T47D (cell line): ENCODE results near the gene NDUFAB1.
A peak's percentile ranks its signal among the peaks of the same experiment; 100 is the strongest.

ENCODE experiments used
- DNase-seq, 2 experiments: peaks; one replicate each; pipeline versions ENCODE4 v3.0.0 to v3.0.0-alpha.2; 2011 to 2012; ENCODE audit warnings: low read depth in 1 of 2, low spot score in 1 of 2
- JUND ChIP-seq: IDR thresholded peaks from 2 replicates; pipeline ENCODE4 v1.6.1; 2012; ENCODE audit warnings: low read depth
- in situ Hi-C: cut with HindIII; loops from 2 replicates; pipeline ENCODE4 v1.10.0; 2016; ENCODE audit warnings: low sequenced_read_pairs, low pct_unique_long_range_greater_than_20kb

Gene NDUFAB1

DNA sequence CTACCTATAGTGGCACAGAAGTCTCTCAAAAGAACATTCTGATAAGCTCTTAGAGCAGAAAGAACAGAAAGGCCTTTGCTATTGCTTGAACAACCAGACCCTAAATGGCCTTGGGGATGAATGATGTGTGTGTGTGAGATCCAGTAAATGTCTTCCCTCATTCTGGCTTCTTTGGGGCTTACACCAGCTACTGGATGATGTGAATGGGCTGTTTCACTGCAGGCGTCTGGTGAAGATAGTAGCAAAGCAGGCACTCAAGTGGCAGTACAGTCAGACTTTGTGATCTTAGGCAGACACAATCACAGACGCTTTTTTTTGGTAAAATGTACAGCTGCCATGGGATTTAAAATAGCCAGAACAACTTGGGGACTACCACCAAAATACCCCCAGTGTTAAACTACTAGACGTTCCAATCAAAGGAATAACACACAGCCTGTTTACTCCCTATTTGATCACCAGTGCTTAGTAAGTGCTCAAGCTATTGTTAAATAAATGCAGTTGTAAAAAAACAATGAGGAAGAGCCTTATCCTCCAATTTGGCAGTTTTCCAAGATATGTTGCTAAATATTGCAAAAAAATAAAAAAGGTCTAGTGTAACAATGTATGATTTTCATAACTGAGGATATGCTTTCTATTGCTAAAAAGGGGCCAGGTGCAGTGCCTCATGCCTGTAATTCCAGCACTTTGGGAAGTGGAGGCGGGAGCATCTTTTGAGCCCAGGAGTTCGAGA lies 17.9 kb downstream of the NDUFAB1 start:
- in situ Hi-C loops = no loop called here
- DNase-seq = no peak

DNA sequence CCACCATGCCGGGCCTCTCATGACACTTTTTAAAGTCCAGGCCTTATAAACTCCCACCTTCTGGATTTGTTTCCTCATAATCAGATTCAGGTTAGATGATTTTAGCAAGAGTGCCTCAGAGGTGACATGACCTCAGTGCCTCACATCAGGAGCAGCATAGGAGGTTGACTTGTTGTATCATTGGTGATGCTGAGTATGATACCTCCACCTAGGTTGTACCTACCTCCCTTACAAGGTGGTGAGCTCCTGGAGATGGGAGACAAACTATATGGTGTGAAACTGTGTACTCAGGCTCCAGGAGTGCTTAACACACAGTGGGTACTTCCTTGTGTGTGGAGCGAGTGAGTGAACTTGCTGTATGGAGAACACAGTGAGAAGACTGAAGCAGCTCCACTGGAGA lies 18.6 kb downstream of the NDUFAB1 start:
- no peak for TF ChIP-seq JUND
- in situ Hi-C loops = no loop called here
- no peak for DNase-seq

More for the DNA sequence above, 17.9 kb downstream of the NDUFAB1 start:
- TF ChIP-seq JUND = no peak

DNA sequence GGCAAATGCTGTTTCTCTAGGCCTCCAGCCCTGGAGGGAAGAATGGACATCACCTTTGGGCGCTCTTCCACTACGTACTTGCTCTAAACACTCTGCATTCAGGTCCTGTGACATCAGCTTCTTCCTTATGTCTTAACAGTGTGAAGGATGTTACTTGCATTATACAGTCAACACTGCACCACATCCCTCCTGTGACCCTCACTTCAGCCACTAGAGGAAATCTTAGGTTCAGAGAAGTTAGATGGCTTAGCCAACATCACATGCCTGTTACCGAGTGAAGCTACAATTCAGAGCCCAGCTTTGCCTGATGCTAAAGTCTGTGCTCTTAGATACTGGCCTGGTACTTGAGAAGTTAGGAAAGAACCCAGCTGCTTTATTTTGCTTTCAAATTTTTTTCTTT lies 20.3 kb downstream of the NDUFAB1 start:
- in situ Hi-C loops = no loop called here
- DNase-seq = peak in 1 of 2 experiments; percentile 9
- no peak for TF ChIP-seq JUND

DNA sequence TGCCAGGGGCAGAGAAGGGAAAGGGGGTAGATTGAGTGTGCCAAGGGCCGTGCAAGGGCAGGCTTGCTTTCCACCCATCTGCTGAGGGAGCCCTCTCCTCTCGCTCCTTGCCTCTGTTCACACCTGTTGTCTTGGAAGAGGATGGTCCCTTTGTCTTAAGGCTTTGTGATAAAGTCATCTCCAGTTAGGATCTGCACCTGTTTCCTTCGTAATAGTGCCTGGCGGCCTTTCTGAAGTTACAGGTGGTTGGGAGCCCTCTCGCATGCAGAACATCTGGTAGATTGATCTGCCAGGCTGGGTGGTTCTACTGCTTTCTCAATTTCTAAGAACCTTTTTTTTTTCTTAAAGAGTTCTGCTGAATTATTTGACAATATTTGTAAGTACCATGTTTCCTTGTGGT lies 22.3 kb downstream of the NDUFAB1 start:
- no peak for DNase-seq
- TF ChIP-seq JUND = no peak
- in situ Hi-C loops = no loop called here

DNA sequence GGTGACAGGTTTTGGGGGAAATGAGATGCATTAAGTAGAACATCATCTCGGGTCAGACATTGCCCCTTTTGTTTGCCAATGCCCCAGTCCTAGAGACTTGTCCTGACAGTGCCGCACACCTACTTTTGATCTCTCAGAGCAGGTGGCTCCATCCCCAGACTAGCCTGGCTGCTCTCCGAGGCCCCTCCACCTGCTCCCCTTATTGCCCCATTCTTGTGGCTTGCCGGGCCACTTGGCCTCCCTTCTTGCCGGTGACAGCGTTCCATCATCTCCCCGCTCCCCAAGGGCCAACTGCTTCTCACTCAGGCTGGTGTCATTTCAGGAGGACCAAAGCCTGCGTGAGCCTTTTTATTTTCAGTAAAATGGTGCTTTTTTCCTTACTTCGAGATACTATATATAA lies 23.7 kb downstream of the NDUFAB1 start:
- in situ Hi-C loops = no loop called here
- TF ChIP-seq JUND = no peak
- no peak for DNase-seq

DNA sequence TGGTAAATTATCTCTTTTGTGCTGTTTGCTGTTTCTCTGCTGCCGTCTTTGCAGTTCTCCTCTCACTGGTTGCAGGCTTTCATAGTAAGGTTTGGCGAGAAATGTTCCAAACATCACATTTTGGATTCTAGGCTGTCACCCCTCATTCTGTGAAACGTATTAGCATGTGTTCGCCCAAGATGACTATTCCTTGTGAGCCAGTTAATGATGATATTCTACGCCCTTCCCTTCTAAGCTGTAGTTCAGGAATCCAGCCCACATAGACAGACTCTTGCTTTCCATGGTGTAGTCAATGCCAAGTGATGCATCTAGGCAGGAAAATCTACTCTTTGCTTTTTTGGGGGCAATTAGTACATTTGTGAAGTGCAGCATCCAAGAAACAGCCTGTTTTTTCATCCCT lies 24.2 kb downstream of the NDUFAB1 start:
- in situ Hi-C loops = no loop called here
- TF ChIP-seq JUND = no peak
- DNase-seq = no peak

DNA sequence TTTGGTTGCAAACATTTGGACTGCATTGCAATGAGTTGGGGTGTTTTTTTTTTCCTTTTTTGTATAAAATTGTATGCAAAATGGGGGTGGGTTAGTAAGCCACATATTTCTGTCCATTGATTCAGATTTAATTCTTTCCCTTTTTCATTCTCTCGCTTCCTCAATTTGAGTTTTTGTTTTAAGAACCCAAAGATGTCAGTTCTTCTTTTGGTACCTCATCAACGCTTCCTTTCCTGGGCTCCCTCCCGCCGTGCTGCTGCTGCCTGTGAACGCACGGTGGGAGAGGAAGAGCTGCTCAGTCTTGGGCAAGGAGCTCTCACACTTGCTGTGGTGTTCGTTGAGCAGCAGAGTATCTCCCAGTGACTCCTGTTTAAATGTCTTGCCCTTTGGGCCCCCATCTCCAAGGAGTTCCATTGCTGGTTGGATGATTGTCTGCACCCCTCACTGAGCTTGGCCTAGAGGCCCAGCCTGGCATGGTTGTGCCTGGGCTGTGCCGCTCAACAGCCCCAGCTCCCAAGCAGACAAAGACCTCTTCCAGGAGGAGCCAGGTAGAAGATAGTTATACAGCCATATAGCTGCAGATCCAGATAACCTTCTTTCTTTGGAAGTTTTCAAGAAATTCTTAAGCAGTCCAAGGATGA lies 25.0 kb downstream of the NDUFAB1 start:
- DNase-seq = no peak
- in situ Hi-C loops = no loop called here
- no peak for TF ChIP-seq JUND

DNA sequence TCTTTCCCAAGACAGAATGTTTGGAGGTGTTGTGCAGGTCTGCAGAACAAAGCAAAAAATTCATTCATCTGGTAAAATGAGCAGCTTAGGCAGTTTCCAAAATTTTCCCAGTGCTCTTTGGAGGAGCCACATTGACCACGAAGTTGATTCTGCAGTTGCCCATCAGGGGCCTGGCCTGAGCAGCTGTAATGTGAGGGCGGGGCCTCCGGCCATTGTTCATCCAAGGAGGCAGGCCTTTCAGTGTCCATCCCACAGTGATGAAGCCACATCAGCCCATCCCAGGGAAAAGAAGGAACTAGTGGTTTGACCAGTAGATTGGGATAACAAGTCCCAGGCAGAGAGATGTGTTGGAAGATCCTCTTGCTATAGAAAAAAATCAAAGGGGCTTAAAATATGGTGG lies 28.5 kb downstream of the NDUFAB1 start:
- no peak for DNase-seq
- TF ChIP-seq JUND = no peak
- in situ Hi-C loops = no loop called here

DNA sequence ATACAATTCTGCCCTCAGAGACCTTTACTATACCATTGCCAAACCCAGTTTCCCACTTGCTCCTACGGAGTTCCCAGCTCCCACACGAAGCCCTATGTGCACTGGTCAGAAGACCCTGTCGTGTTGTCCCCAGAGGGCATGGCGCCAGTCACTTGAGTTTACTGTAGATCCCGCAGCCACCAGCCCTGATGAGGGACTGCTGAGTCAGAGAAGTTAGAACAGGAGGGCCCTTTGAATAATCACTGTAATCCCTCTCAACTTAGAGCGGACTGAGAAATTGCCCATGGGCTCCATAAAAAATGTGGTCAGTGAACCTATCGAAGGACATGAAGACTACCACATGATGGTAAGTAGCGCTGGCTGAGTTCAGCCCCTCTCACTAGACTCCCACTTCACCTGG lies 29.4 kb downstream of the NDUFAB1 start:
- in situ Hi-C loops = no loop called here
- no peak for TF ChIP-seq JUND
- DNase-seq = no peak

DNA sequence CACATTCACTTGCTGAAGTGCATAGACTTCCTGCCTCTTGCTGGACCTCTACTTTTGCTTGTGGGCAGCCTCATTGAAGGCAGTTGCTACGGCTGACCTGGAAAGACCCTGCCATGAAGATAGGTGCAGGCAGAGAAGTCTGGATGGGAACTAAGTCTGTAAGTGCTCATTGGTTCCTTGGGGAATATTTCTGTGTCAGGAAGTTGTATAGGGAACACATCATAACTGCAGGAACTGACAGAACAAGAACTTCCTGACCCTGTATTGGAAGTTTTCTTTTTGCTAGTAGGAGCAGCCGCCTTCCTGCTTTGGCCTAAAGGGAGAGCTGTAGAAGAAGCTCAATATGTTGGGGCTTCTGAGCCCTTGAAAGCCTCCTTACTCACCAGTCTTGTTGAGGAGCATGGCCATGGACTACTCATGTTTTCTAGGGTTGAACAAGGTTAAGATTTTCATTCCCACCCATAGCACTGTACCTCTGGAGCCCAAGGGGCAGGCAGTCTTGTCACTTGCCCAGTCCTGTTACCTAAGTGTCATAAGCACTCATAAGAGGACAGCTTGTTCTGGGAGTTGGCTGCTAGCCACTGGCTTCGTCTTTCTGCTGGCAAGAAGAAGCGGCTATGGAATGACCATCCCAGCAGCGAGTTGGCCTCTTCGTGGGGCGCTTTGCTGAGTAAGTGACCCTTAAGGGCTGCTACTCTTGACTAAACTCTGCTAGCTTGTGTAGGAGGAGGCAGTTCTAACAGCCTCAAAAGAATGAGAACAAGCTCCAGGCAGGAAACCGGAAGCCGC lies 31.3 kb downstream of the NDUFAB1 start:
- DNase-seq = no peak
- in situ Hi-C loops = no loop called here
- TF ChIP-seq JUND = no peak

DNA sequence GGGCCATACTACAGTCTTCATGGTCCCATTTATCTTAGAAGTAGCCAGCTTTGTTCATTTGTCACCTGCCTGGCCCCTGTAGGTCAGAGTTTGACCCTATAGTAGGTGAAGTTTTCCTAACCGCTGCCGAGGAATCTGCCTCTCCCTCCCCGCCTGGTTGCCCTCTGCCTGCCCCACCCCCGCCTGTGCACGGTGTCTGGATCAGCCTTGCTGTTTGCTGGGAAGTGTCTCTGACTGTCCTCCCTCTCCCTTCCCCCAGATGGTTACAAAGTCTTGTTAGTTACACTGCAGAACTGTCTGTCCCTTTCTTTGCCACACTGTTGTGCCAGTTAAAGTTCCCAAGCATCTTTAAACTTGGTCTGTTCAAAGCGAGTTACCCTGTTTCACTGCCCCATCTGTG lies 32.9 kb downstream of the NDUFAB1 start:
- in situ Hi-C loops = no loop called here
- no peak for TF ChIP-seq JUND
- no peak for DNase-seq

DNA sequence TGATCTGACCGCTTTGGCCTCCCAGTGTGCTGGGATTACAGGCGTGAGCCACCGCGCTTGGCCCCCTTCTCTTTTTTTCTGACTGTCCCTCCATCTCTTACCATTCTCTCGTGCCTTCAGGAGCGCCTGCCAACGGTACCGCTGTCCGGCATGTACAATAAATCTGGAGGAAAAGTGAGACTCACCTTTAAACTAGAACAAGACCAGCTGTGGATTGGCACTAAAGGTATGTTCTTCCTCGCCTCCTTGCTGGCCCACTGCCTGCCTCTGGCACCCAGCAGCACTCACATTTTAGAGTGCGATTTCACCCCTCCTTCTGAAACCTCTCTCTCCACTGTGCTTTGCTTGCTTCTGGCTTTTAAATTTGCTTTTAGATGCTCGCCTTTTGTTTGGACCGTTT lies 33.6 kb downstream of the NDUFAB1 start:
- in situ Hi-C loops = no loop called here
- no peak for TF ChIP-seq JUND
- no peak for DNase-seq

DNA sequence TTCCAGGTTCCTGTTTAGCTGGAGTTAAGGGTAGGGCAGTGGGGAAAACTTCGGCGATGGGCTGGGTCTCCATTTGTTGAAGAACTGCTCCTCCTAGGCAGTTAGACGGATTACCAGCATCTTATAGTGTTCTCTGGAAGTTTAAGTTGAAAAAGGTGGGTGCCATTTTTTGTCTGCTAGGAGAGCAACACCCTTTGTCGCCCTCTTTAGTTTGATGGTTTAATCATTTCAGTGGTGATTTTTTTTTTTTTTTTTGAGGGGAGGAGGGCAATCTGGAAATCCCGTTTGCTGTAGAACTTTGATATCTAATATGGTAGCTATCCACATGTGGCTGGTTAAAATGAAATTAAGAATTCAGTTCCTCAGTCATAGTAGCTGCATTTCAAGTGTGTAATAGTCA lies 34.5 kb downstream of the NDUFAB1 start:
- in situ Hi-C loops = no loop called here
- TF ChIP-seq JUND = no peak
- DNase-seq = no peak
